BLaER1 treated with 17β-estradiol and CSF1 and Interleukin-3, amounts not matched to agents 10 nM and 100 nM (cell line): ENCODE data around the gene SAPCD1.
A peak's percentile ranks its signal among the peaks of the same experiment; 100 is the strongest.

ENCODE experiments used
- H3K27ac ChIP-seq, 11 experiments: shearing (Covaris generic); formaldehyde crosslinking; 2 replicates each; pipeline ENCODE4 v1.8.1; 2022
- H3K27me3 ChIP-seq, 11 experiments: shearing (Covaris generic); formaldehyde crosslinking; 2 replicates each; pipeline ENCODE4 v1.8.1; 2022
- H3K36me3 ChIP-seq, 11 experiments: shearing (Covaris generic); formaldehyde crosslinking; 2 replicates each; pipeline ENCODE4 v1.8.1; 2022
- H3K4me1 ChIP-seq, 10 experiments: shearing (Covaris generic); formaldehyde crosslinking; 2 replicates each; pipeline ENCODE4 v1.8.1; 2022
- H3K4me2 ChIP-seq, 11 experiments: shearing (Covaris generic); formaldehyde crosslinking; 2 replicates each; pipeline ENCODE4 v1.8.1; 2022
- H3K4me3 ChIP-seq, 10 experiments: shearing (Covaris generic); formaldehyde crosslinking; 2 replicates each; pipeline ENCODE4 v1.8.1; 2022
- H3K9ac ChIP-seq, 11 experiments: shearing (Covaris generic); formaldehyde crosslinking; 2 replicates each; pipeline ENCODE4 v1.8.1; 2022
- H3K9me3 ChIP-seq, 11 experiments: shearing (Covaris generic); formaldehyde crosslinking; replicated peaks in 1 of 11; 2 replicates each; pipeline ENCODE4 v1.8.1; 2022
- H4K20me1 ChIP-seq, 11 experiments: shearing (Covaris generic); formaldehyde crosslinking; 2 replicates each; pipeline ENCODE4 v1.8.1; 2022
- Cebpa-rat ChIP-seq, 11 experiments: shearing (Covaris generic); IDR thresholded peaks; 2 replicates each; pipeline ENCODE4 v1.8.1; 2022

The SAPCD1 gene

GRCh38 chr6:31727717-31728671, 34.5 kb upstream of the SAPCD1 start:
- Histone ChIP-seq H3K9ac (peak overlapping the region; percentile 76 to 91 (median 84)), H3K27me3 (no peaks in the 10 kb centered on the region), H3K4me2 (peak overlapping the region; percentile 92 to 100 (median 98)), H3K4me3 (peak overlapping the region; percentile 66 to 92 (median 86)), H3K9me3 (0 out of 22 replicates have a peak, but pooled peaks cover 0 to 3% (median 0%) of the 10 kb centered on the region in 11 experiments), H3K27ac (peak overlapping the region; percentile 79 to 88 (median 84)), H3K36me3 (peaks cover 28 to 57% (median 48%) of the 10 kb centered on the region in 11 experiments), H4K20me1 (peaks cover 11 to 37% (median 27%) of the 10 kb centered on the region in 11 experiments; a peak in 20 of 22 replicates), H3K4me1 (peaks cover 85 to 94% (median 90%) of the 10 kb centered on the region in 10 experiments)
- TF ChIP-seq Cebpa-rat (IDR thresholded peaks at IDR 0.05): 0 out of 22 replicates have a peak, but pooled peaks of 1 of the 11 experiments have one; percentile 12

GRCh38 chr6:31728767-31729514, 33.5 kb upstream of the SAPCD1 start, which contains the start of gene DDAH2:
TSS of gene DDAH2 (minus strand) at chr6:31729299. CDS start at chr6:31729161, 138 bp downstream.
- H3K9ac ChIP-seq: peak within 1 kb of the TSS; percentile 76 to 91 (median 84)
- peak within 1 kb of the TSS; percentile 92 to 100 (median 98) for H3K4me2 ChIP-seq
- no peaks in the 10 kb centered on the region for H3K27me3 ChIP-seq
- H3K4me1 ChIP-seq: peaks cover 86 to 94% (median 91%) of the 10 kb centered on the region in 10 experiments
- H3K36me3 ChIP-seq: peaks cover 37 to 67% (median 58%) of the 10 kb centered on the region in 11 experiments
- no peak for TF ChIP-seq Cebpa-rat (IDR thresholded peaks at IDR 0.05)
- peak within 1 kb of the TSS; percentile 66 to 92 (median 86) for H3K4me3 ChIP-seq
- 0 out of 22 replicates have a peak, but pooled peaks cover 0 to 3% (median 0%) of the 10 kb centered on the region in 11 experiments for H3K9me3 ChIP-seq
- H4K20me1 ChIP-seq: peaks cover 20 to 46% (median 36%) of the 10 kb centered on the region in 11 experiments
- peak within 1 kb of the TSS; percentile 79 to 88 (median 84) for H3K27ac ChIP-seq

GRCh38 chr6:31729515-31729978, 32.9 kb upstream of the SAPCD1 start:
- Histone ChIP-seq H3K4me2 (peak overlapping the region; percentile 92 to 100 (median 98)), H3K4me3 (peak overlapping the region; percentile 66 to 92 (median 86)), H3K9ac (peak overlapping the region; percentile 76 to 91 (median 84)), H3K36me3 (peaks cover 43 to 69% (median 62%) of the 10 kb centered on the region in 11 experiments), H3K4me1 (peaks cover 85 to 94% (median 91%) of the 10 kb centered on the region in 10 experiments), H3K9me3 (0 out of 22 replicates have a peak, but pooled peaks cover 0 to 3% (median 0%) of the 10 kb centered on the region in 11 experiments), H3K27me3 (no peaks in the 10 kb centered on the region), H4K20me1 (peaks cover 26 to 51% (median 42%) of the 10 kb centered on the region in 11 experiments), H3K27ac (peak overlapping the region; percentile 79 to 88 (median 84))
- no peak for TF ChIP-seq Cebpa-rat (IDR thresholded peaks at IDR 0.05)

- H3K27ac ChIP-seq: peak overlapping the region; percentile 79 to 88 (median 84)
- H3K4me1 ChIP-seq: peaks cover 79 to 89% (median 86%) of the 10 kb centered on the region in 10 experiments
- 0 out of 22 replicates have a peak, but pooled peaks cover 0 to 3% (median 0%) of the 10 kb centered on the region in 11 experiments for H3K9me3 ChIP-seq
- H3K27me3 ChIP-seq: no peaks in the 10 kb centered on the region
- peak overlapping the region; percentile 66 to 92 (median 86) for H3K4me3 ChIP-seq
- H3K4me2 ChIP-seq: peak overlapping the region; percentile 92 to 100 (median 98)
- H3K9ac ChIP-seq: peak overlapping the region; percentile 76 to 91 (median 84)
- no peak for TF ChIP-seq Cebpa-rat (IDR thresholded peaks at IDR 0.05)
- H3K36me3 ChIP-seq: peaks cover 44 to 69% (median 61%) of the 10 kb centered on the region in 11 experiments
- H4K20me1 ChIP-seq: peaks cover 26 to 51% (median 44%) of the 10 kb centered on the region in 11 experiments
Measured at GRCh38 chr6:31729979-31730630, 32.4 kb upstream of the SAPCD1 start.

GRCh38 chr6:31730631-31731086, 31.8 kb upstream of the SAPCD1 start:
- Histone ChIP-seq H4K20me1 (peaks cover 26 to 51% (median 44%) of the 10 kb centered on the region in 11 experiments), H3K4me1 (peaks cover 74 to 84% (median 81%) of the 10 kb centered on the region in 10 experiments), H3K27ac (peak overlapping the region in 10 of 11 experiments; percentile 79 to 88 (median 84); a peak in 16 of 22 replicates), H3K27me3 (no peaks in the 10 kb centered on the region), H3K36me3 (peaks cover 44 to 64% (median 60%) of the 10 kb centered on the region in 11 experiments), H3K9ac (peak overlapping the region in 10 of 11 experiments; percentile 76 to 91 (median 84); a peak in 15 of 22 replicates), H3K9me3 (0 out of 22 replicates have a peak, but pooled peaks cover 0 to 3% (median 0%) of the 10 kb centered on the region in 11 experiments), H3K4me3 (peak overlapping the region; percentile 66 to 92 (median 86); a peak in 17 of 20 replicates), H3K4me2 (peak overlapping the region; percentile 92 to 100 (median 98))
- TF ChIP-seq Cebpa-rat (IDR thresholded peaks at IDR 0.05): no peak

GRCh38 chr6:31732029-31732428, 30.4 kb upstream of the SAPCD1 start:
- no peaks in the 10 kb centered on the region for H3K27me3 ChIP-seq
- H3K4me3 ChIP-seq: peak overlapping the region in 4 of 10 experiments; percentile 13 to 98 (median 31); a peak in 3 of 20 replicates
- H3K9ac ChIP-seq: peak overlapping the region in 8 of 11 experiments; percentile 8 to 91 (median 38); a peak in 8 of 22 replicates
- H3K27ac ChIP-seq: peak overlapping the region in 2 of 11 experiments; percentile 10 to 11; a peak in 3 of 22 replicates
- peaks cover 43 to 51% (median 47%) of the 10 kb centered on the region in 11 experiments for H3K36me3 ChIP-seq
- TF ChIP-seq Cebpa-rat (IDR thresholded peaks at IDR 0.05): no peak
- H3K4me2 ChIP-seq: peak overlapping the region in 10 of 11 experiments; percentile 8 to 100 (median 96); a peak in 17 of 22 replicates
- H4K20me1 ChIP-seq: peaks cover 26 to 51% (median 44%) of the 10 kb centered on the region in 11 experiments
- 0 out of 22 replicates have a peak, but pooled peaks cover 0 to 3% (median 0%) of the 10 kb centered on the region in 11 experiments for H3K9me3 ChIP-seq
- H3K4me1 ChIP-seq: peaks cover 64 to 76% (median 72%) of the 10 kb centered on the region in 10 experiments

- peak overlapping the region; percentile 88 to 97 (median 92) for H3K9ac ChIP-seq
- peak overlapping the region; percentile 93 to 100 (median 99) for H3K4me2 ChIP-seq
- peak overlapping the region; percentile 75 to 98 (median 89) for H3K4me3 ChIP-seq
Measured at GRCh38 chr6:31733734-31734133, 28.7 kb upstream of the SAPCD1 start.

More at GRCh38 chr6:31733734-31734133, 28.7 kb upstream of the SAPCD1 start:
- Histone ChIP-seq H3K27ac (peak overlapping the region; percentile 81 to 100 (median 97); a peak in 20 of 22 replicates), H3K27me3 (no peaks in the 10 kb centered on the region), H3K9me3 (no peaks in the 10 kb centered on the region), H3K36me3 (peaks cover 39 to 45% (median 43%) of the 10 kb centered on the region in 11 experiments), H4K20me1 (peaks cover 18 to 50% (median 42%) of the 10 kb centered on the region in 11 experiments), H3K4me1 (peaks cover 64 to 74% (median 70%) of the 10 kb centered on the region in 10 experiments)
- TF ChIP-seq Cebpa-rat (IDR thresholded peaks at IDR 0.05): no peak
